Immature natural killer cell (primary cell): ENCODE data around the gene ZNF853. TPM values are rescaled to one million over a fixed set of nuclear protein-coding genes. Genes with fewer than 3 reads are reported as not detected.
A peak's percentile ranks its signal among the peaks of the same experiment; 100 is the strongest.
"Not testable (repeated sequence)": the region's sequence is repeated elsewhere in the genome, so short reads cannot be mapped to it uniquely, and the experiment has no call there.

Source experiments
- DNase-seq, 3 donors: peaks; one replicate each; pipeline ENCODE4 v3.0.0; 2022; ENCODE audit warnings: mixed read lengths in 1 of 3
- H3K27ac Mint-ChIP-seq, 6 donors: one replicate each; pipeline ENCODE4 v1.8.0; 2020; ENCODE audit warnings: mixed read lengths in 6 of 6, mild to moderate bottlenecking in 5 of 6, inconsistent platforms in 4 of 6, moderate library complexity in 3 of 6
- H3K27me3 Mint-ChIP-seq, 3 donors: one replicate each; pipeline ENCODE4 v1.8.0; 2020 to 2021; ENCODE audit warnings: low read depth in 3 of 3, mild to moderate bottlenecking in 3 of 3, mixed read lengths in 3 of 3, moderate library complexity in 3 of 3, inconsistent platforms in 1 of 3
- H3K36me3 Mint-ChIP-seq, 3 donors: one replicate each; pipeline ENCODE4 v1.8.0; 2020; ENCODE audit warnings: mixed read lengths in 3 of 3, inconsistent platforms in 2 of 3, mild to moderate bottlenecking in 2 of 3
- H3K4me1 Mint-ChIP-seq, 2 donors: one replicate each; pipeline ENCODE4 v1.8.0; 2020; ENCODE audit warnings: inconsistent platforms in 2 of 2, mild to moderate bottlenecking in 2 of 2, mixed read lengths in 2 of 2, moderate library complexity in 1 of 2
- H3K4me3 Mint-ChIP-seq, 5 donors: one replicate each; pipeline ENCODE4 v1.8.0; 2020; ENCODE audit warnings: mild to moderate bottlenecking in 5 of 5, mixed read lengths in 5 of 5, inconsistent platforms in 3 of 5, moderate library complexity in 3 of 5
- H3K9me3 Mint-ChIP-seq, 6 donors: one replicate each; pipeline ENCODE4 v1.8.0; 2020; ENCODE audit warnings: mild to moderate bottlenecking in 6 of 6, mixed read lengths in 6 of 6, inconsistent platforms in 4 of 6, moderate library complexity in 3 of 6
- polyA plus RNA-seq, 3 donors: library from polyadenylated mRNA; unstranded; fragments of 300-500 nt; fragmentation: Illumina TruSeq; gene quantifications; one replicate each; pipeline ENCODE4 v1.2.3, GENCODE V29; 2021

Gene ZNF853
- 1 to 10 TPM in 2 of 3 donors, under 1 TPM in 1; 0.83 to 5.5 (median 3.4) TPM for polyA plus RNA-seq

DNA sequence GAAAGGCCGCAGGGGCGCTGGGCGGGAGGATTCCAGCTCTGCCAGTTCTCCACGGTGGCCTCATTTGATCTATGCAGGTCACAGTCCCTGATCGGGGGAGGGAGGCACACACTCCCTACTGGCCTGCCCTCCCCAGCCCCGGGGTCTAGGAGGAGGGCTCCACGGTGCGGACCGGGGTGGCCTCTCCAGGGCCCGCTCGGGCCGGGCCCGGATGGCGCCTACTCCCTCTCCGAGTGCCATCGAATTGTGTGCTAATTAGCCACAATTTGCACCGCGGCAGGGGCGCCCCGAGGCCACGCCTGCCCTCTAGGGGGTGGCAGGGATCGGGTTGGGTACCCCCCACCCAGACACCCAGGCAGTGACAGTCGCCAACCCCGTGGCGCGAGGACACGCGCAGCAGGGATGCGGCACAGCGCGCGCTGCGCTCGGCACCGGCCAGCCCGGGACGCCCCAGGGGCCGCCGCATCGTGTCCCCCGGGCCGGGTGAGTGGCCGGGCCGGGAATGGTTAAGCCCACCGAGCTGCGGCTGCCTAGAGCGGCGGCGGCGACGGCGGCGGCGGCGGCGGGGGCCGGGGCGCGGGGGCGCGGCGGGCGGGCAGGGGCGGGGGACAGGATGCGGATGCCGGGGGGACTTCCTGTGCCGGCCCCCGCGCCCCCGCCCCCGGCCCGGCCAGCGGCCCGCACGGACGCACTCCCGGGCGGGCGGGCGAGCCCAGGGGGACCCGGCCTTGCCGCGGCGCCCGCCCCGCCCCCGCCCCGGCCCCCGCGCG is at the start of gene ZNF853:
Gene ZNF853 (plus strand): TSS at position 658 of the 770 bp plus-strand sequence. CDS start 565 bp downstream, outside the sequence.
- peak; percentile 37 to 40 (median 39) for DNase-seq
- H3K27ac Mint-ChIP-seq = peak within 1 kb of the TSS in 5 of 6 donors; percentile 23 to 82 (median 79)
- H3K27me3 Mint-ChIP-seq = peaks cover 0 to 5% (median 3%) of the 10 kb centered on the region in 3 donors
- no peaks in the 10 kb centered on the region for H3K9me3 Mint-ChIP-seq
- H3K4me1 Mint-ChIP-seq = peaks cover 19 to 21% of the 10 kb centered on the region in 2 donors
- H3K4me3 Mint-ChIP-seq = peak within 1 kb of the TSS; percentile 82 to 91 (median 88)
- H3K36me3 Mint-ChIP-seq = peaks cover 0 to 4% (median 3%) of the 10 kb centered on the region in 3 donors

GRCh38 chr7:6565655-6566054 is 49.8 kb upstream of the ZNF853 start:
- Mint-ChIP-seq H3K36me3 (no peaks in the 10 kb centered on the region), H3K4me1 (no peaks in the 10 kb centered on the region), H3K27me3 (peaks cover 0 to 4% (median 4%) of the 10 kb centered on the region in 3 donors), H3K9me3 (no peaks in the 10 kb centered on the region), H3K27ac (no peak overlapping the region), H3K4me3 (no peak overlapping the region)
- no peak for DNase-seq

DNA sequence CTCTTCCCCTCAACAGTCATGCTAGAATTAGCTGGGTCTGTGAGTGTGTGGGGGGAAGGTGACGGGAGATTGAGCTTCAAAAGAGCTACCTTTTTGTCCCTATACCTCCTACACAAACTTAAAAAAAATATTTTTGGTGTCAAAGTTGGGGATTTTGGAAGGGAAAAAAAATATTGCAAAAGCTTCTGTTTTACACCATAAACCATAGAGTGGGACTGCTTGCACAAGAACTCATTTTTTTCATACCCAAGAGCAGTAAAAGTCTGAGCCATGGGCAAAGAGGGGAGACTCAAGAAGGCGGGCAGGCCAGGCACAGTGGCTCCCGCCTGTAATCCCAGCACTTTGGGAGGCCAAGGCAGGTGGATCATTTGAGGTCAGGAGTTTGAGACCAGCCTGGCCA is 47.5 kb upstream of the ZNF853 start:
- Mint-ChIP-seq H3K4me3 (no peak overlapping the region), H3K9me3 (no peaks in the 10 kb centered on the region), H3K36me3 (no peaks in the 10 kb centered on the region)

GRCh38 chr7:6571160-6571779 is 44.1 kb upstream of the ZNF853 start:
- H3K9me3 Mint-ChIP-seq = no peaks in the 10 kb centered on the region
- no peak for DNase-seq
- no peak overlapping the region for H3K4me3 Mint-ChIP-seq
- no peak overlapping the region for H3K27ac Mint-ChIP-seq
- H3K4me1 Mint-ChIP-seq = peaks cover 0 to under 1% of the 10 kb centered on the region in 2 donors
- H3K36me3 Mint-ChIP-seq = no peaks in the 10 kb centered on the region
- peaks cover 2 to 8% (median 5%) of the 10 kb centered on the region in 3 donors for H3K27me3 Mint-ChIP-seq

More for the DNA sequence above, 47.5 kb upstream of the ZNF853 start:
- Mint-ChIP-seq H3K27me3 (peaks cover 2 to 6% (median 4%) of the 10 kb centered on the region in 3 donors), H3K4me1 (no peaks in the 10 kb centered on the region), H3K27ac (no peak overlapping the region)
- DNase-seq = no peak

- Mint-ChIP-seq H3K27ac (peak overlapping the region in 5 of 6 donors; percentile 34 to 86 (median 49)), H3K4me1 (peaks cover 7 to 11% of the 10 kb centered on the region in 2 donors)
These were observed 40.0 kb upstream of the ZNF853 start for GRCh38 chr7:6575281-6576023.

GRCh38 chr7:6576024-6576866 is 39.2 kb upstream of the ZNF853 start:
- Mint-ChIP-seq H3K27ac (peak overlapping the region; percentile 45 to 86 (median 69)), H3K9me3 (no peaks in the 10 kb centered on the region), H3K36me3 (peaks cover 2 to 14% (median 6%) of the 10 kb centered on the region in 3 donors), H3K27me3 (peaks cover 5 to 8% (median 6%) of the 10 kb centered on the region in 3 donors), H3K4me3 (peak overlapping the region; percentile 59 to 78 (median 63)), H3K4me1 (peaks cover 7 to 11% of the 10 kb centered on the region in 2 donors)
- no peak for DNase-seq

More at GRCh38 chr7:6575281-6576023, 40.0 kb upstream of the ZNF853 start:
- Mint-ChIP-seq H3K9me3 (no peaks in the 10 kb centered on the region), H3K4me3 (peak overlapping the region; percentile 53 to 78 (median 61)), H3K27me3 (peaks cover 5 to 8% (median 6%) of the 10 kb centered on the region in 3 donors), H3K36me3 (peaks cover 0 to 8% (median 4%) of the 10 kb centered on the region in 3 donors)
- no peak for DNase-seq

- H3K36me3 Mint-ChIP-seq = peaks cover 9 to 20% (median 13%) of the 10 kb centered on the region in 3 donors
- H3K4me3 Mint-ChIP-seq = peak overlapping the region; percentile 74 to 89 (median 86)
- peaks cover 7 to 11% of the 10 kb centered on the region in 2 donors for H3K4me1 Mint-ChIP-seq
- DNase-seq = peak; percentile 7 to 15 (median 14)
- H3K9me3 Mint-ChIP-seq, H3K27me3 Mint-ChIP-seq: not testable (repeated sequence)
- peak overlapping the region in 5 of 6 donors; percentile 62 to 94 (median 87) for H3K27ac Mint-ChIP-seq
These were observed 38.5 kb upstream of the ZNF853 start for GRCh38 chr7:6576867-6577368.

GRCh38 chr7:6577369-6578113 is 37.9 kb upstream of the ZNF853 start, which contains the start of gene ZDHHC4:
Gene ZDHHC4, plus strand, starts transcription at chr7:6577454. Its CDS starts 3,108 bp downstream, at chr7:6580562.
- H3K36me3 Mint-ChIP-seq = peaks cover 12 to 25% (median 17%) of the 10 kb centered on the region in 3 donors
- peaks cover 5 to 8% (median 6%) of the 10 kb centered on the region in 3 donors for H3K27me3 Mint-ChIP-seq
- peak; percentile 88 to 91 (median 90) for DNase-seq
- H3K27ac Mint-ChIP-seq = peak within 1 kb of the TSS; percentile 86 to 94 (median 88)
- H3K9me3 Mint-ChIP-seq = no peaks in the 10 kb centered on the region
- H3K4me1 Mint-ChIP-seq = peaks cover 7 to 11% of the 10 kb centered on the region in 2 donors
- peak within 1 kb of the TSS; percentile 84 to 89 (median 87) for H3K4me3 Mint-ChIP-seq

DNA sequence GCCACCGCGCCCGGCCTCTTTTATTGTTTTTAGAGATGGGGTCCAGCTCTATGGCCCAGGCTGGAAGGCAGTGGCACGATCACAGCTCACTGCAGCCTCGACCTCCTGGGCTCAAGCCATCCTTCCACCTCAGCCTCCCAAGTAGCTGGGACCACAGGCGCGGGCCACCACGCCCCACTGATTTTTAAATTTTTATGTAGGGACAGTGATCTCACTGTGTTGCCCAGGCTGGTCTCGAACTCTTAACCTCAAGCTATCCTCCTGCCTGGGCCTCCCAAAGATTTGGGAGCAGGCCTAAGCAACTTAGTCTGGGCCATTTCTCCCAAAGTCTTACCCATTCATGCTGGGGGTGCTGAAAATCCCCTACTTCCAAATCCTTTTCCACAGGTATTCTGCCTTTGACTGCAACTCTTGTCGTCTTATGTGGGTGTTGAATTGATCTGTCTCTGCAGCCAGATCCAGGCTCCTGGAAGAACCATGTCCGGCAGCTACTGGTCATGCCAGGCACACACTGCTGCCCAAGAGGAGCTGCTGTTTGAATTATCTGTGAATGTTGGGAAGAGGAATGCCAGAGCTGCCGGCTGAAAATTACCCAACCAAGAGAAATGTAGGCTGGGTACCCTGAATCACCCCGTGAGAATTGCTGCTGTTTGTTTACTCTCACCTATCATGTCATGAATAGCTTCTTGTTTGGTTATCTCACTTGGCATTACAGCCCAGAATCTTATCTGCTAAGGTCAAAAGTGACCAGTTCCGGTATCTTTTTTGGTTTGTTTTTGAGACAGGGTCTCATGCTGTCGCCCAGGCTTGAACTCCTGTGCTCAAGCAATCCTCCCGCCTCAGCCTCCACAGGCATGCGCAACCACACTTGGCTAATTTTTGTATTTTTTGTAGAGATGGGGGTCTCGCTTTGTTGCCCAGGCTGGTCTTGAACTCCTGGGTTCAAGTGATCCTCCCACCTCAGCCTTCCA is 37.0 kb upstream of the ZNF853 start:
- peak overlapping the region; percentile 86 to 94 (median 88) for H3K27ac Mint-ChIP-seq
- DNase-seq = no peak
- H3K27me3 Mint-ChIP-seq = peaks cover 5% of the 10 kb centered on the region in 3 donors
- no peaks in the 10 kb centered on the region for H3K9me3 Mint-ChIP-seq
- H3K4me1 Mint-ChIP-seq = peaks cover 7 to 11% of the 10 kb centered on the region in 2 donors
- H3K36me3 Mint-ChIP-seq = peaks cover 12 to 28% (median 17%) of the 10 kb centered on the region in 3 donors
- H3K4me3 Mint-ChIP-seq = peak overlapping the region; percentile 49 to 89 (median 87)

- Mint-ChIP-seq H3K27ac (peak overlapping the region; percentile 34 to 91 (median 86)), H3K36me3 (peaks cover 12 to 31% (median 19%) of the 10 kb centered on the region in 3 donors), H3K27me3 (peaks cover 2 to 5% (median 5%) of the 10 kb centered on the region in 3 donors), H3K9me3 (no peaks in the 10 kb centered on the region), H3K4me1 (peaks cover 7 to 11% of the 10 kb centered on the region in 2 donors), H3K4me3 (peak overlapping the region in 4 of 5 donors; percentile 9 to 89 (median 60))
- no peak for DNase-seq
These were observed 36.0 kb upstream of the ZNF853 start for GRCh38 chr7:6579446-6579845.
